H1 (cell line): ENCODE data around the gene IMP3. TPM values are rescaled to one million over a fixed set of nuclear protein-coding genes. Genes with fewer than 3 reads are reported as not detected.

Source experiments
- CTCF ChIA-PET: fragments of 300-600 bp; sonication (Branson Sonifier 250); formaldehyde crosslinking; loops from one replicate; lab custom pipeline; 2021; ENCODE audit not compliant: partially characterized antibody; lab: Charles Lee
- POLR2A ChIA-PET: fragments of 300-600 bp; sonication (Branson Sonifier 250); formaldehyde crosslinking; loops from one replicate; lab custom pipeline; 2021; ENCODE audit warnings: inconsistent platforms; ENCODE audit not compliant: partially characterized antibody; lab: Charles Lee
- DNase-seq, 2 experiments: peaks; one replicate each; pipeline versions ENCODE4 v3.0.0 to v3.0.0-alpha.2; 2010 to 2022; ENCODE audit warnings: low spot score in 2 of 2, low read depth in 1 of 2, mixed read lengths in 1 of 2
- FAIRE-seq: peaks from 2 replicates; lab custom pipeline; 2011; peaks lifted over from hg19 to GRCh38; lab: Jason Lieb, UNC
- H2AFZ ChIP-seq: 2 replicates; pipeline ENCODE4 v1.8.1; 2012; ENCODE audit warnings: low read length, inconsistent platforms
- H2AK5ac ChIP-seq: 2 replicates; pipeline ENCODE4 v1.6.1; 2013; ENCODE audit warnings: low read depth, low read length
- H2BK120ac ChIP-seq: replicated peaks from 2 replicates; pipeline ENCODE3; 2013; ENCODE audit warnings: low read depth, low read length, inconsistent platforms
- H2BK12ac ChIP-seq: 2 replicates; pipeline ENCODE4 v1.6.1; 2013; ENCODE audit warnings: low read depth, low read length
- H2BK15ac ChIP-seq: 2 replicates; pipeline ENCODE4 v1.6.1; 2013; ENCODE audit warnings: low read length
- H2BK20ac ChIP-seq: 2 replicates; pipeline ENCODE4 v1.6.1; 2013; ENCODE audit warnings: low read length
- H2BK5ac ChIP-seq: 2 replicates; pipeline ENCODE4 v1.6.1; 2013; ENCODE audit warnings: low read depth, low read length
- H3K14ac ChIP-seq: 2 replicates; pipeline ENCODE4 v1.6.1; 2013; ENCODE audit warnings: inconsistent platforms; ENCODE audit not compliant: insufficient read length
- H3K18ac ChIP-seq: 2 replicates; pipeline ENCODE4 v1.6.1; 2013; ENCODE audit warnings: low read length; ENCODE audit errors: extremely low read depth
- H3K23ac ChIP-seq: 2 replicates; pipeline ENCODE4 v1.6.1; 2013; ENCODE audit warnings: inconsistent platforms; ENCODE audit not compliant: insufficient read length
- H3K23me2 ChIP-seq: 2 replicates; pipeline ENCODE4 v1.6.1; 2013; ENCODE audit warnings: low read depth, low read length
- H3K27ac ChIP-seq: 2 replicates; pipeline ENCODE4 v1.6.1; 2011; ENCODE audit warnings: low read depth, low read length, inconsistent platforms
- H3K27me3 ChIP-seq, 4 experiments: replicated peaks in 1 of 4; 1 replicate in 1 of 4; 2 replicates in 3 of 4; pipeline versions ENCODE4 v1.6.1 to v1.8.1; 2011 to 2013; ENCODE audit warnings: low read length in 3 of 4, mild to moderate bottlenecking in 3 of 4, inconsistent platforms in 2 of 4, mixed read lengths in 2 of 4, moderate library complexity in 1 of 4; ENCODE audit not compliant: control insufficient read depth in 3 of 4, insufficient read depth in 3 of 4; ENCODE audit errors: extremely low read depth in 1 of 4
- H3K36me3 ChIP-seq, 4 experiments: 2 replicates each; pipeline versions ENCODE4 v1.6.1 to v1.8.1; 2011 to 2013; ENCODE audit warnings: mild to moderate bottlenecking in 4 of 4, low read length in 3 of 4, moderate library complexity in 2 of 4, control low read depth in 1 of 4, inconsistent platforms in 1 of 4; ENCODE audit not compliant: insufficient read depth in 4 of 4, control insufficient read depth in 2 of 4
- H3K4ac ChIP-seq: replicated peaks from 2 replicates; pipeline ENCODE3; 2013; ENCODE audit warnings: low read length, low read depth, mixed read lengths, inconsistent platforms; ENCODE audit not compliant: insufficient read length
- H3K4me1 ChIP-seq, 4 experiments: replicated peaks in 1 of 4; 1 replicate in 1 of 4; 2 replicates in 3 of 4; pipeline versions ENCODE4 v1.6.1 to v1.8.1; 2011 to 2013; ENCODE audit warnings: low read length in 3 of 4, inconsistent platforms in 2 of 4, mixed read lengths in 1 of 4; ENCODE audit not compliant: insufficient read depth in 4 of 4, control insufficient read depth in 3 of 4
- H3K4me2 ChIP-seq, 2 experiments: 2 replicates each; pipeline versions ENCODE4 v1.6.1 to v1.8.1; 2011 to 2013; ENCODE audit warnings: low read depth in 2 of 2, low read length in 2 of 2, control low read depth in 1 of 2, inconsistent platforms in 1 of 2, mild to moderate bottlenecking in 1 of 2; ENCODE audit not compliant: insufficient read depth in 1 of 2
- H3K4me3 ChIP-seq, 4 experiments: fragments of 200-600, 300-600 bp in 1 of 4; sonication (generic), shearing (Covaris generic), sonication (Bioruptor Twin) in 1 of 4; 2 replicates each; pipeline versions ENCODE4 v1.5.1 to v1.8.1; 2011 to 2016; ENCODE audit warnings: low read length in 4 of 4, low read depth in 3 of 4, control low read depth in 2 of 4, inconsistent platforms in 2 of 4, mild to moderate bottlenecking in 2 of 4, mixed read lengths in 1 of 4, moderate library complexity in 1 of 4; ENCODE audit not compliant: insufficient read depth in 2 of 4; ENCODE audit errors: extremely low read depth in 1 of 4
- H3K56ac ChIP-seq: replicated peaks from 2 replicates; pipeline ENCODE3; 2013; ENCODE audit warnings: low read depth, mild to moderate bottlenecking, mixed read lengths, low read length, inconsistent platforms; ENCODE audit not compliant: insufficient read length
- H3K79me1 ChIP-seq: 2 replicates; pipeline ENCODE4 v1.6.1; 2013; ENCODE audit warnings: low read depth, low read length, control low read depth
- H3K79me2 ChIP-seq, 2 experiments: 2 replicates each; pipeline versions ENCODE4 v1.6.1 to v1.8.1; 2012 to 2013; ENCODE audit warnings: low read length in 2 of 2, mild to moderate bottlenecking in 2 of 2, inconsistent platforms in 1 of 2; ENCODE audit not compliant: insufficient read depth in 2 of 2, control insufficient read depth in 1 of 2
- H3K9ac ChIP-seq, 4 experiments: replicated peaks in 1 of 4; 1 replicate in 1 of 4; 2 replicates in 3 of 4; pipeline versions ENCODE4 v1.6.1 to v1.8.1; 2011 to 2013; ENCODE audit warnings: low read depth in 3 of 4, low read length in 3 of 4, control low read depth in 2 of 4, mild to moderate bottlenecking in 2 of 4, moderate library complexity in 2 of 4, inconsistent platforms in 1 of 4; ENCODE audit errors: extremely low read depth in 1 of 4
- H3K9me3 ChIP-seq, 2 experiments: 2 replicates each; pipeline versions ENCODE4 v1.6.1 to v1.8.1; 2012 to 2013; ENCODE audit warnings: mild to moderate bottlenecking in 2 of 2, moderate library complexity in 2 of 2, control low read depth in 1 of 2, inconsistent platforms in 1 of 2, low read depth in 1 of 2, low read length in 1 of 2, mixed read lengths in 1 of 2; ENCODE audit not compliant: insufficient read depth in 2 of 2
- H4K20me1 ChIP-seq, 2 experiments: replicated peaks in 1 of 2; 2 replicates each; pipeline versions ENCODE3 to v1.8.1; 2011 to 2013; ENCODE audit warnings: inconsistent platforms in 2 of 2, low read length in 2 of 2, mild to moderate bottlenecking in 1 of 2; ENCODE audit not compliant: insufficient read depth in 2 of 2, control insufficient read depth in 1 of 2
- H4K5ac ChIP-seq: 2 replicates; pipeline ENCODE4 v1.6.1; 2013; ENCODE audit warnings: low read length, low read depth, mixed read lengths, inconsistent platforms; ENCODE audit not compliant: insufficient read length
- H4K8ac ChIP-seq: 2 replicates; pipeline ENCODE4 v1.8.0; 2013; ENCODE audit warnings: mild to moderate bottlenecking, moderate library complexity, low read length, inconsistent platforms; ENCODE audit not compliant: insufficient read depth; ENCODE audit errors: extremely low read depth
- H4K91ac ChIP-seq: replicated peaks from 2 replicates; pipeline ENCODE3; 2013; ENCODE audit warnings: low read length, mixed read lengths, inconsistent platforms; ENCODE audit not compliant: insufficient read length
- BRCA1 ChIP-seq: IDR thresholded peaks from 2 replicates; pipeline ENCODE4 v1.6.1; 2012; ENCODE audit warnings: low read depth, low read length, improper control_type of control experiment
- GTF2F1 ChIP-seq: IDR thresholded peaks from 2 replicates; pipeline ENCODE4 v1.6.1; 2012; ENCODE audit warnings: low read depth, low read length, improper control_type of control experiment, borderline replicate concordance
- HDAC6 ChIP-seq: IDR thresholded peaks from one replicate; pipeline ENCODE4 v1.7.1; 2012; ENCODE audit warnings: low read depth, mild to moderate bottlenecking, inconsistent platforms, low read length, moderate library complexity
- KDM1A ChIP-seq: fragments of 200-600, 300-600 bp; sonication (generic); IDR thresholded peaks from 2 replicates; pipeline ENCODE4 v1.7.1; 2016; ENCODE audit warnings: mild to moderate bottlenecking, low read length, borderline replicate concordance
- POLR2AphosphoS5 ChIP-seq: IDR thresholded peaks from 2 replicates; pipeline ENCODE4 v1.6.1; 2011; ENCODE audit warnings: low read depth, low read length
- RBBP5 ChIP-seq: IDR thresholded peaks from 2 replicates; pipeline ENCODE4 v1.7.1; 2012; ENCODE audit warnings: low read depth, mild to moderate bottlenecking, inconsistent platforms, low read length, moderate library complexity, borderline replicate concordance
- RFX5 ChIP-seq: IDR thresholded peaks from 2 replicates; pipeline ENCODE4 v1.6.1; 2011; ENCODE audit warnings: low read depth, low read length, improper control_type of control experiment, borderline replicate concordance
- SIN3A ChIP-seq, 2 experiments: IDR thresholded peaks in 1 of 2; conservative IDR thresholded peaks in 1 of 2; 2 replicates each; pipeline ENCODE4 v1.6.1; 2011 to 2012; ENCODE audit warnings: low read length in 2 of 2, improper control_type of control experiment in 1 of 2, low read depth in 1 of 2, mild to moderate bottlenecking in 1 of 2
- SP1 ChIP-seq: IDR thresholded peaks from 2 replicates; pipeline ENCODE4 v1.6.1; 2011; ENCODE audit warnings: low read depth, low read length
- SRF ChIP-seq: IDR thresholded peaks from 2 replicates; pipeline ENCODE4 v1.6.1; 2011; ENCODE audit warnings: mild to moderate bottlenecking, low read depth, low read length, moderate library complexity
- polyA plus RNA-seq, 7 experiments: library from polyadenylated mRNA; depleted of rRNA in 3 of 7; stranded (reverse) in 5 of 7; unstranded in 2 of 7; fragments of >200 nt in 5 of 7; fragments of 200-250 nt in 2 of 7; gene quantifications; 1 replicate in 5 of 7; 2 replicates in 1 of 7; 4 replicates in 1 of 7; pipeline versions ENCODE4 v1.2.1 to v1.2.3, GENCODE V29; 2011 to 2013; ENCODE audit warnings: missing spikeins in 2 of 7, mixed read lengths in 2 of 7
- total RNA-seq: library from RNA; stranded (reverse); fragmentation: NEBNext Ultra II Directional; extraction: Animal tissue kit (Norgen Biotek cat#: 25700); gene quantifications from 2 replicates; pipeline ENCODE4 v1.2.1, GENCODE V29; 2021

IMP3 gene
- total and polyA plus RNA-seq, 2 of the 8 experiments (the other 6 are each of a cell fraction or from before 2014, with no cell fraction given): 114 to 273 TPM

DNA sequence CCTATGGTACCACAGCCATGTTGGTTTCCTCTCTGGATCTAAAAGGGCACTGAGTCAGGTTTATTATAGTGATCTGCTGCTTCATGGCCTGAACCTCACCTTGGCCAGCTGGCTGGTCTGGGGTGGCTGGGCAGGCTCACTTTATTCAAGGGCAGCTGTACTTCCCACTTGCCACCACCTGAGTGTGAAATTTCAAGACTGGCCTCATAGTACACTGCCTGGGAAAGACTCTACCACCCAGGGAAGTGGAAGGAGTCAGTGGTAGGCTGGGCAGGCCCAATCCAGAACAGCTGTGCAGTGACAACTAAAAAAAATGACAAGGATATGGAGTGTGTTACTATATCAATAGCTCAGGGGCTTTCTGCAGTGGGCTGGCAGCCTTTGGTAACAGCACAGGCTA lies 23.3 kb downstream of the IMP3 start:
- Histone ChIP-seq H3K56ac (no peak overlapping the region), H2BK120ac (no peak overlapping the region), H3K4me2 (no peak overlapping the region), H2BK20ac (no peak overlapping the region), H3K14ac (no peak overlapping the region), H3K79me1 (no peaks in the 10 kb centered on the region), H3K79me2 (no peaks in the 10 kb centered on the region), H3K4ac (no peak overlapping the region), H3K36me3 (peaks cover 6 to 37% (median 17%) of the 10 kb centered on the region in 4 experiments), H3K18ac (no peak overlapping the region), H2BK5ac (no peak overlapping the region), H3K23me2 (no peaks in the 10 kb centered on the region), H3K4me3 (no peak overlapping the region), H3K9ac (no peak overlapping the region), H4K20me1 (no peaks in the 10 kb centered on the region), H4K5ac (no peak overlapping the region), H2AFZ (no peak overlapping the region), H4K8ac (no peak overlapping the region), H3K27ac (no peak overlapping the region), H2BK15ac (no peak overlapping the region), H3K27me3 (no peaks in the 10 kb centered on the region), H2BK12ac (no peak overlapping the region), H2AK5ac (no peak overlapping the region), H3K4me1 (no peaks in the 10 kb centered on the region), H3K23ac (no peak overlapping the region), H4K91ac (no peak overlapping the region), H3K9me3 (no peaks in the 10 kb centered on the region)
- FAIRE-seq: no peak
- POLR2A ChIA-PET: interaction anchor here (0.6 kb wide), 1 partner anchor 938 kb away, joined by 3 read pairs; no protein-coding TSS in a partner anchor
- CTCF ChIA-PET: interaction anchor here (0.8 to 1.9 kb wide), 6 partner anchors 20 to 84 kb away, joined by 3 to 7 read pairs (median 3); no protein-coding TSS in a partner anchor
- no peak for DNase-seq
- TF ChIP-seq GTF2F1: no peak
- TF ChIP-seq SRF: no peak
- no peak for TF ChIP-seq SP1
- no peak for TF ChIP-seq SIN3A (conservative IDR thresholded peaks at IDR 0.05 in 1 of 2, IDR thresholded peaks at IDR 0.05 in 1 of 2; ENCODE audit: low read depth in 1 of 2, low read length in 2 of 2)
- TF ChIP-seq HDAC6: no peak
- TF ChIP-seq KDM1A: no peak
- no peak for TF ChIP-seq RBBP5
- no peak for TF ChIP-seq BRCA1
- no peak for TF ChIP-seq RFX5
- no peak for TF ChIP-seq POLR2AphosphoS5
